Measurements from ENCODE around the gene MKNK2.

MKNK2 gene

DNA sequence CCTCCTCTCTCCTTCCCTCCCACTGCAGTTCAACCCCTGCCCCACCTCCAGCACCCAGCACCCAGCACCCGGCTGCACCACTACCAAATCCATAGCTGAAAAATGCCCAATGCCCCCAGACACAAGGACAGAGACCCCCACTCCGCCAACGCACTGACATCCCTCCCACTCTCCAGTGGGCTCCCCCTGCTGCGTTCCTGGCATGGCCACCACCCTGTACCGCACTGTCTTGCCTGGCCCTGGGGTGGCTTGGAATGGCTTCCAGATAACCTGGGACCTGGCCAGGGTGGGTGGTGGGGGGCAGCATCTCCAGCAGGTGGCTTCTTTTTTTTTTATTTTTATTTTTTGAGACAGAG, 5.8 kb upstream of the MKNK2 start:
- DNase-seq, result no peak

DNA sequence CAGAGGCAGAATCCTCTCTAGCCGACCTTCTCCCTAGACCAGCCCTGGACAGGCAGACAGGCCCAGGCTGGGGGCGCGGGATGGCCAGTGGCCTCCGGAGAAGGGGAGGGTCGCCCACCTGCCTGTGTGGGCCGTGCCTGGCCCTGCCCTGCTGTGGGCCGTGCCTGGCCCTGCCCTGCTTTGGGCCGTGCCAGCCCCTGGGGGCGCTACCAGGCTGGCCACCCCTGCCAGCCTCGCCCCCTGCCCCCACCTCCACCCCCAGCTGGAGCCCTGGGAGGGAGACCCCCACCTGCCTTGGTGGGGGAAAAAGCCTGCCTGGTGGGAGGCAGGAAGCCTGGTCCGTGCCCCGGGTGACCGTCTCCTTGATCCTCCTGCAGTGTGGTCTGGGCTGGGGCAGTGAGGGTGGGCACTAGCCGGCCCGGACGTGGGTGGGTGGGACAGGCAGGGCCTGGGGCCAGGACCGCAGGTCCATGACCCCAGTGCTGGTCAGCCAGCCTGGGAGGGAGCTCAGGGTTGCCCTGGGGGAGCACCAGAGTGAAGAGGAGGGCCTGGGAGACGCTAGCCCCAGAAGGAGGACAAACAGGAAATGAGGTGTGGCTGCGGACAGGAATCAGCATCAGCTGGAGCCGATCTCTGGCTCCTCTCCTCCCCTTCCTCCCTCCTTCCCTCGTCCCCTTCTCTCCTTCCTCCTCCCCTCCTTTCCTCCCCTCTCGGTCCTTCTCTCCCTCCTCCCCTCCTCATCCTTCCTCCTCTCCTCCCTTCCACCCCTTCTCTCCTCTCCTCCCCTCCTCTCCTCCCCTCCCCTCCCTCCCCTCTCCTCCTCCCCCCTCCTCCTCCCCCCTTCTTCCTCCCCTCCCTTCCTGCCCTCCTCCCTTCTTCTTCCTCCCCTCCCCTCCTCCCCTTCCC, 5.1 kb upstream of the MKNK2 start:
- DNase-seq, result no peak

DNA sequence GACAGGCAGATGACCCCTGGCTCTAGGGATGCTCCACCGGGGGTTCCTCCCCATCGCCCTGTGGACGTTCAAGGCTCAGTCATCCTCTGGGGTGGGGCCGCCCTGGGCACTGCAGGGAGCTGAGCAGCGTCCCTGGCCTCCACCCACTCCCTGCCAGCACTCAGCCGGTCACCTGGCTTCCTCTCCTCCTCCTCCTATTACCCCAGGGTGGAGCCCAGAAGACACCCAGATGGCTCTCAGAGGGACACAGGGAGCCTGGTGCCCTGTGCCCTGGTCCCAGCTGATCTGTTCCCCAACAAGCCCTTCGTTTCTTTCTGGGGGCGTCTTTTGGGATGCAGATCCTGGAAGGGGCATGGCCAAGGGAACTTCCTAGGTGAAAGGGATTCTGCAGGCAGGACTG, 3.7 kb upstream of the MKNK2 start:
- no peak for DNase-seq

GRCh38 chr19:2053601-2054389, 2.8 kb upstream of the MKNK2 start:
- DNase-seq, result no peak

GRCh38 chr19:2051773-2052704, 995 bp upstream of the MKNK2 start:
- no peak for DNase-seq

GRCh38 chr19:2050349-2050990, 574 bp downstream of the MKNK2 start:
- DNase-seq, result no peak

GRCh38 chr19:2049741-2050348, 1.2 kb downstream of the MKNK2 start:
- peak; percentile 70 for DNase-seq

GRCh38 chr19:2048959-2049740, 1.9 kb downstream of the MKNK2 start:
- DNase-seq, result no peak

- no peak for DNase-seq
Observed at GRCh38 chr19:2048104-2048958, 2.7 kb downstream of the MKNK2 start.

GRCh38 chr19:2047449-2048103, 3.5 kb downstream of the MKNK2 start:
- DNase-seq, result no peak

- no peak for DNase-seq
Observed at GRCh38 chr19:2047076-2047448, 4.0 kb downstream of the MKNK2 start.

- DNase-seq, result no peak
Observed at GRCh38 chr19:2046046-2046907, 4.8 kb downstream of the MKNK2 start.

GRCh38 chr19:2045501-2046045, 5.5 kb downstream of the MKNK2 start:
- DNase-seq, result no peak

DNA sequence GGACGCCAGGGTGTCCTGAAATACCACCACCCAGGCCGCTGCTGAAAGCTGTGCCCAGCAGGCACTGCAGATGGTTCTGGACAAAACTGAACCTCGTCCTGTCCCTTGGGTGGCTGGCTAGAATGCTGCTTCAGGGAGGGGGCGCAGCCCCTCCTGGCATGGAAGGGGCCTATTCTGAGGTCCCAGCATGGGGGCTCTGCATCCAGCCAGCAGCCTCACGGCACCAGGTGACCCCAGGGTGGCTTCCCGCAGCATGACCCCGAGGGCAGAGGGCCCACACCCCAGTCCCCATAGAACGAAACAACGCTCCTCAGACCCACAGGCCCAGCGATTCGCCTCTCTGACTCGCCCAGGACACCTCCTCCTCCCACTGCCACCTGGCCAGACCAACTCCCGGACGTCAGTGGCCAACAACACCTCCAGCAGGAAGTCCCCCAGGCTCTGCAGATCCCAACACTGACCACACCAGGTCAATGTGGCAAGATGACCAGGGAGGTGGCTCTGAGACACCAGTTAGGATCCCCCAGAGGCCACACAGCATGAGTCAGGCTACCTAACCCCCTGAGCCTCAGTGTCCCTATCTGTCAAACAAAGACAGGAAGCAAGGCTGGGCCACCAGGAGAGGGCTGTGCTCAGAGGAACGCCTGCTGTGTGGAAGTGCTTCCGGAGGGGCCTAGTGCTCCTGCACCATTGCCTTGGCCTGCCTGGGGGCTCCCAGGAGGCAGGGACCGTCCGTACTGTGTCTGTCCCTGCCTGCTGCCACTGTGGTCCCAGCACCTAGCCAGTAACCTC, 6.1 kb downstream of the MKNK2 start:
- no peak for DNase-seq

DNA sequence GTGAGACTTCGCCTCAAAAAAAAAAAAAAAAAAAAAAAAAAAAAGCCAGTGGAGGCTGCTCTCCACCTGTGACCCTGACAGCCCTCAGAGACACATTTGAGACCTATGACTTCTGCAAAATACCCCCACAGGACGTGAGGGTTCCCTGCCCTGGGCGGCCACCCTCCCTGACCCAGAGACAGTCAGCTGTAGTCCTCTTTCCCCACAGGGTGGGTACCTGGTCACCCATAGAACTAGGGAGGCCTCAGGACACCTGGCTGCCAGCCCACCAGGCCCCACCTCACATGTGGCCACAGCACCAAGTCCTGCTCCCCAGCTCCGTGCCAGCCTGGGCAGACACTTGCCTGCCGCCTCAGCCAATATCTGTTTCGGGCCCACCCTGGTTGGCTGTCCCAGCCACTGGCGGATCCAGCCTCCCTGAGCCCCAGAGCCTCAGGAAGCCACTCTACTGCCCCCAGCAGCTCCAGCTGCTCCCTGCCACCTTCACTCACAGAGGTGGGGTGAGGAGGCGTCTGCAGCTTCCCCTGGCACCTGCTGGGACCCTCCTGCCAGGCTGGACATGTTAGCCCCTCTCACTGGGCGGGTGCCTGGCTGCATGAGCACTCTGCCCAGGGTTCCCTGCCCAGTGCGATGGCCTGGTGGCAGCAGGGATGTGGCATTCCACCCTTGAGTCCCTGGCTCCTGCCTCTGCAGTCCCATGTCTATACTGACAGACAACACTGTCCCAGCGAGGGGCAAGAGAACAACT, 6.9 kb downstream of the MKNK2 start:
- DNase-seq, result no peak

DNA sequence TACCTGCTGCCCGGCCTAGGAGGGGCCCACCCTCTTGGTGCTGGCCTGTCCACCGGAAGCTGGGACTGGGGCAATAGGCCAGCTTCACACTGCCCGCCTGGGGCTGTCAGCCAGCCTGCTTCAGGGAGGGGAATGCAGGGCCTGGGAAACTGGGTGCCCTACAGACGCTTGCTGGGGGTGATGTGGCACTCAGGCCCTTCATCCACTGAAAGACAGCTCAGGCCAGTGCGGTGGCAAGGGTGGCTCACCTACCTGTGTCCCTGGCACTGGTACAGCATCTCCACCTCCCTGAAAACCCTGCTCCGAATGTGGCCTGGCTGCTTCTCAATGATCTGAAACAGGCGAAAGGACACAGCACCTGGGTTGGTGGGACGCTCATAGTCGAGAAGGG, 7.8 kb downstream of the MKNK2 start:
- no peak for DNase-seq
